ENCODE data around the gene NIF3L1.

- TF ChIP-seq EZH2 (IDR thresholded peaks at IDR 0.05) (no peak), EZH2phosphoT487 (IDR thresholded peaks at IDR 0.05) (no peak), CTCF (IDR thresholded peaks at IDR 0.05) (no peak)
These were observed 24.5 kb downstream of the NIF3L1 start for GRCh38 chr2:200913654-200914053.
